Measurements from ENCODE around the gene PML. TPM values are rescaled to one million over a fixed set of nuclear protein-coding genes. Genes with fewer than 3 reads are reported as not detected.

Gene PML
- total RNA-seq, 4 donors from 2014 or later: 24.1 to 75.1 (median 52.1) TPM

DNA sequence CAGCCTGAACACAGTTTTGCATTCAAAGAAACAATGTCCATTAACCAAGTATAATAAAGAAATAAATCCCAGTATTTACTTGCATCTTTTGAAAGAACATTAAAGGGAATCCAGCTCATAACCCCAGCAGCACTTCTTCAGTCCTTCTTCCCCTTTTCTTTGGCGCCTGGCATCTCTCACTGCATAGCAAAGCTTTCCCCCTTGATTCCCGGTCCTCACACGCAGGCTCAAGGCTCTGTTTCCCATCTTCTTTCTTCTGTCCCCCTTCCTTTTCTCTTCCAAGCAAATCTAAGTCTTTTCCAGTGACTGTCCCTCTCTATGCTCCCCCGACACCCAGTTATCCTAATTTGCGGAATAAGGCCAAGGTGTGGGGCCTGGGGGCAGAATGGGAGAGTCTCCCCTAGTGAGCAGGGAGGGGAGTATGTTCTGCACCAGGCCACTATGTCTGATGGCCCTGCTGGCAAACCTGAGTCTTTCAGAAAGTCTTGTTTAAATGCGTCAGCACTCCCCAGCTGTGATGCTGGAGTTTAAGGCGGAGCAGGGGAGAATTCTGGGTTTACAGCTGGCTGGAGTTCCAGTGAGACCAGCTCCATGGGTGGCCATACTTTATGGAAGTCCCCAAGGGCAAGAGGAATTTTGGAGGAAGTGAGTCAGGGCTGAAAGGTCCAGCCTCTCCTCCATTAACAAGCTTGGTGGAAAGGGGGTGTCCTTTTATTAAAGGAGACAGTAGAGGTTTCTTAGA lies 45.8 kb downstream of the PML start:
- peak; percentile 68 for ATAC-seq
- peaks cover 0 to 67% (median 20%) of the 10 kb centered on the region in 3 donors for H3K4me1 ChIP-seq
- H3K27me3 ChIP-seq: no peaks in the 10 kb centered on the region
- 60 to 75% methylated on average over 1 to 6 of the region's 7 CpGs for WGBS, 2 donors (ENCODE audit: low coverage in 1 of 2)
- H3K36me3 ChIP-seq: peaks cover 0 to 74% of the 10 kb centered on the region in 2 donors
- H3K4me3 ChIP-seq: no peak overlapping the region
- no peaks in the 10 kb centered on the region for H3K9me3 ChIP-seq
- H3K27ac ChIP-seq: peak overlapping the region in 3 of 4 donors; percentile 52 to 73 (median 63)
- no peak for TF ChIP-seq CTCF (IDR thresholded peaks at IDR 0.05)
- TF ChIP-seq POLR2AphosphoS5 (IDR thresholded peaks at IDR 0.05): peak; percentile 8
- TF ChIP-seq POLR2A (IDR thresholded peaks at IDR 0.05): peak in 1 of 2 donors; percentile 10
- TF ChIP-seq EP300 (IDR thresholded peaks at IDR 0.05): no peak

- ATAC-seq: no peak
- Histone ChIP-seq H3K27ac (peak overlapping the region in 3 of 4 donors; percentile 52 to 73 (median 63)), H3K27me3 (no peaks in the 10 kb centered on the region), H3K4me1 (peaks cover 0 to 64% (median 20%) of the 10 kb centered on the region in 3 donors), H3K36me3 (peaks cover 0 to 72% of the 10 kb centered on the region in 2 donors), H3K9me3 (no peaks in the 10 kb centered on the region), H3K4me3 (no peak overlapping the region)
- no peak for TF ChIP-seq POLR2A (IDR thresholded peaks at IDR 0.05)
- no peak for TF ChIP-seq EP300 (IDR thresholded peaks at IDR 0.05)
- TF ChIP-seq CTCF (IDR thresholded peaks at IDR 0.05): no peak
- no peak for TF ChIP-seq POLR2AphosphoS5 (IDR thresholded peaks at IDR 0.05)
- 92% methylated on average over 7 of the region's 10 CpGs; no CpG with 5 or more reads in 1 of the 2 donors for WGBS, 2 donors (ENCODE audit: low coverage in 1 of 2)
Measured at GRCh38 chr15:74041311-74041756, 46.8 kb downstream of the PML start.

DNA sequence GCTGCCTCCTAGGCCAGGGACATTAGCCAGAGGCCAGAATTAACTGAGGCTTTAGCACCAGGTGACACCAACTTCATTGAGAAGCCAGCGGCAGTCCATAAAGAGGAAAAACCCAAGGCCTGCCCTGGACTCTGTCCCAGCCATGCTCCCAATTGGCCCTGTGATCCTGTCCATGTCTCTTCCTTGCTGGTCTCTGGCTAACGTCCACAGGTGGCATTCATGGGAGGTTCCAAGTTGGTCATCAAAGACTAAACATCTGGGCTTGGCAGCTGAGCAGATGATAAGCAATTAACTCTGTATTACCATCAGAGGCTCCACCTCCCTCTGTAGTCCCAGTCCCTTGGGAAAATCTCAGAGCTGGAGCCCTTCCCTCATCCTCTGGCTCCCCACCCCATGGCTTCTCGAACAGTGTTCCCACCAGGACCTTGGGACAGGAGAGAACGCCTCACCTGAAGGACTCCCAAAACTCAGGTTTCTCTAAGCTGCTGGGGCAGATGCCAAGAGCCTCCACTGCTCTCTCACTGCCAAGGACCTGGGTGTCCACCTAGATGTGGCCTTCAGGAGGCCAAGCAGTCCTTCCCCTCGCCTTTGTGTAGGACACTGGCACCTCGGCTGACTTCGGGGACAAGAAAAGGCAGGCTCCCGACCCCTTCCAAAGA lies 47.4 kb downstream of the PML start:
- Histone ChIP-seq H3K36me3 (peaks cover 0 to 66% of the 10 kb centered on the region in 2 donors), H3K4me3 (no peak overlapping the region), H3K4me1 (peaks cover 0 to 62% (median 20%) of the 10 kb centered on the region in 3 donors), H3K9me3 (no peaks in the 10 kb centered on the region), H3K27ac (peak overlapping the region in 2 of 4 donors; percentile 52 to 73), H3K27me3 (no peaks in the 10 kb centered on the region)
- TF ChIP-seq EP300 (IDR thresholded peaks at IDR 0.05): no peak
- no peak for TF ChIP-seq POLR2AphosphoS5 (IDR thresholded peaks at IDR 0.05)
- ATAC-seq: no peak
- 91 to 92% methylated on average over 2 to 6 of the region's 8 CpGs for WGBS, 2 donors (ENCODE audit: low coverage in 1 of 2)

GRCh38 chr15:74042603-74043424 lies 48.3 kb downstream of the PML start:
- TF ChIP-seq POLR2AphosphoS5 (IDR thresholded peaks at IDR 0.05) (no peak), EP300 (IDR thresholded peaks at IDR 0.05) (no peak)
- WGBS, 2 donors (ENCODE audit: low coverage in 1 of 2): 89 to 91% methylated on average over 4 to 9 of the region's 11 CpGs
- ATAC-seq: no peak
- H3K36me3 ChIP-seq: peaks cover 0 to 57% of the 10 kb centered on the region in 2 donors
- peaks cover 0 to 63% (median 21%) of the 10 kb centered on the region in 3 donors for H3K4me1 ChIP-seq
- H3K27me3 ChIP-seq: no peaks in the 10 kb centered on the region
- H3K9me3 ChIP-seq: no peaks in the 10 kb centered on the region
- no peak overlapping the region for H3K4me3 ChIP-seq
- peak overlapping the region in 2 of 4 donors; percentile 62 to 70 for H3K27ac ChIP-seq

GRCh38 chr15:74043425-74044266 lies 49.1 kb downstream of the PML start:
- Histone ChIP-seq H3K9me3 (no peaks in the 10 kb centered on the region), H3K4me1 (peaks cover 0 to 67% (median 26%) of the 10 kb centered on the region in 3 donors), H3K27ac (peak overlapping the region in 3 of 4 donors; percentile 53 to 70 (median 62)), H3K4me3 (no peak overlapping the region), H3K36me3 (peaks cover 0 to 52% of the 10 kb centered on the region in 2 donors), H3K27me3 (no peaks in the 10 kb centered on the region)
- 73% methylated on average over 3 of the region's 7 CpGs; no CpG with 5 or more reads in 1 of the 2 donors for WGBS, 2 donors (ENCODE audit: low coverage in 1 of 2)
- peak; percentile 11 for ATAC-seq
- TF ChIP-seq EP300 (IDR thresholded peaks at IDR 0.05): no peak
- no peak for TF ChIP-seq POLR2AphosphoS5 (IDR thresholded peaks at IDR 0.05)
- TF ChIP-seq POLR2A (IDR thresholded peaks at IDR 0.05): no peak
- no peak for TF ChIP-seq CTCF (IDR thresholded peaks at IDR 0.05)
